Hematopoietic multipotent progenitor cell treated with erythropoietin and hydrocortisone succinate and interleukin-3 and kit ligand, for 6 days (in vitro differentiated cells): ENCODE results near the gene PHF19.

Experiments used
- DNase-seq: peaks from one replicate; pipeline ENCODE4 v3.0.0-alpha.2; 2015

Gene PHF19

DNA sequence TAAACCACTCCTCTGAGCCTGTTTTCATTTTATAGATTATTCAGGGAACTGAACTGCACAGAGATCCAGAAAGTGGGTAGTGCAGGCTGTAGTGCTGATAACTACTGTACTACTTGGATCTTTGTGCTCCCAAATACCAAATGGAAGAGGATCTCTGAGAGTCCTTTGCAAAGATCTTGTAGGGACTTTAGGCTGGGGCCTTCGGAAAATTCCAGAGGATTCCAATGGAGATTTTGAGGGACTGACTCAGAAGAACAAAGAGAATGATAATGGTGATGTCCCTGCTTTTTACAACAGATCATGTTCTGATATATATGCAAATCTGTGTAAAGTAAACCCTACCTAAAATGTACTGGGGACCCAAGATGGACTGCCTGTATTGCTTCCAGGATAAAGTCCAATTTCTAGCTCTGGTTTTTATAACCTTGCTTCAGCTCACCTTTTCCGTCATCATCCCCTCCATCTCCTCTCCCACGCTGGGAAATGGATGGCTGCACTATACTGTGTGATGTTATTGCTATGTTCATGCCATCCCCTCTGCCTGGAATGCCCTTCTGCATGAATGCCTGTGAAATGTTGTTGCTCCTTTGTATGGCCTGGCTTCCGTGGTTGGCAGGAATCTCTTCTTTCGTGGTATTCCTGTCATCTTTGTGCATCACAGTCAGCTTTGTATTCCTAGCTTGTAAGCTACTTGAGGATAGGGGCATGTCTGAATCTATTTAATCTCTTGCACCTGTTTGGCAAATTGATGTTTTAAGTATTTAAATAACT, 24.6 kb downstream of the PHF19 start:
- no peak for DNase-seq

DNA sequence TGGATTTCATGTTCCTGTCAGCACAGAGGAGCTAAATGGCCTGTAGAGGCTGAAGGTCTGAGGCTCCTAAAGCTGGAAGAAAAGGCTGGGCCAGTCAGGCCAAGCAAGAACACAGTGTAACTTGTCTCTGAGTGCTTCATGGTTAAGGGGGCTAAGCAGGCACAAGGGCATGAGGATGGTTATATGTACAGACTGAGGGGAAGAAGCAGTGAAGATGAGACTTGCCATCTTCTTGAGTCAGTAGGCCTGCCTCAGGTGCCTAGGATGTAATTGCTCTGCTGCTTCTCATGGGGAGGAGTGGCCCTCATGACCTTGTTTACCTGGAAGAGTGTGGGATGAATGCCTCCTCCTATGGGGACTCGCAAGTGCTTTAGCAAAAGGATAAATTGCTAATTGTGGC, 25.5 kb downstream of the PHF19 start:
- DNase-seq, result no peak

DNA sequence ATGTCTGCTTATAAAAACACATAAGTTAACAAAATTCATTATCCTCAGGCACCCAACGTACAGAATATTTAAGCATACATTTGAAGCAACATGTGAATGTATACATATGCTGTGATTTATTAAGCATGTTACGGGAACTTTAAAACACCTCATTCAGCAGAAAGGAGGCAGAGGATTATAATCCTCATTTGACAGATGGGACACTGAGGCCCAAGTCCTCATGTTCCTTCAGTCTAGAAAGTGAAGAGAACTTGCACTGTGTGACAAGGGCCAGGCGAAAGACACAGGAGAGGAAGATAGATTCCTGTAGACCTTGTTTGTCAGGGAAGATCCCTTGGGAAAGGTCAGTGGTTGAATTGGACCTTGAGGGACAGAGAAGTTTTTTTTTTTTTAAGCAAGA, 26.7 kb downstream of the PHF19 start:
- DNase-seq, result no peak

DNA sequence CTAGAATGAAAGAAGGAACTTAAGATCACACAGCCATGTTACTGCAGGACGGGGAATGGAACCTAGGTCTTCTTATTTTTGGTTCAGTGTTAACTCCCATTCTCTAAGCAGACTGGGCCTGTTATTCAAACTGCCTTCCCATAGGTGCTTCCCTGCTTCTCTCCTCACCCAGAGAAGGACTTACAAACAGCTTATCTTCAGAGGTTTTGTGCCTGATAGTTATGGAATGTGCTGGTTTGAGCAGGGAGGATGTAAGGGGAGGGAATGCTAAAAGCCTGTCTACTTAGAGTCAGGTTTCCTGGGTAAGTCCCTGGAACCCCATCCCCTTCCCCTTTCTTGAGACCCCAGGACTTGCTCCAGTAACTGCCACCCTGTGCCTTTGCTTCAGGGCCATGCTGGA, 30.1 kb downstream of the PHF19 start:
- no peak for DNase-seq

DNA sequence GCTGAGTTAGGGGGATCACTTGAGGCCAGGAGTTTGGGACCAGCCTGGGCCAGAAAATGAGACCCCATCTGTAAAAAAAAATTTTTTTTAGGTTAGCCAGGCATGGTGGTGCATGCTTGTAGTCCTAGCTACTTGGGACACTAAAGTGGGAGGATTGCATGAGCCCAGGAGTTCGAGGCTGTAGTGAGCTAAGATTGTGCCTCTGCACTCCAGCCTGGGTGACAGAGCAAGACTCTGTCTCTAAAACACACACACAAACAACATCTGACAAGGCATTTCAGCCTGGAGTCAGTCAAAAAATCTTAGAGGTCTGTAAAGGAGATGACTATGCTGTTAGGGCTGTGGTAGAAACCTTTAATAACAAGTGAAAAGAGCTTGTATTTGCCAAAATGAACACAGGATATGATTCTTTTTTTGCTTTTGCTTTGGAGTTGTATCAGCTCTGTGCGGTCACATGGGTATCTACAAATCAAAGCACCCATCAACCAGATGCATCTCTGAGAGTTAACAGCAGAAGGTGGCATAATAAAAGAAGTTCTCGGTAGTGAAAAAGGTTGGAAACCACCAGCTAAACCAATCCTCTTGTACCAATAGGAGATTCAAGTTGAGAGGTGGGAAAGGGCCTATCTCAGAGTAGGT, 30.6 kb downstream of the PHF19 start:
- no peak for DNase-seq

DNA sequence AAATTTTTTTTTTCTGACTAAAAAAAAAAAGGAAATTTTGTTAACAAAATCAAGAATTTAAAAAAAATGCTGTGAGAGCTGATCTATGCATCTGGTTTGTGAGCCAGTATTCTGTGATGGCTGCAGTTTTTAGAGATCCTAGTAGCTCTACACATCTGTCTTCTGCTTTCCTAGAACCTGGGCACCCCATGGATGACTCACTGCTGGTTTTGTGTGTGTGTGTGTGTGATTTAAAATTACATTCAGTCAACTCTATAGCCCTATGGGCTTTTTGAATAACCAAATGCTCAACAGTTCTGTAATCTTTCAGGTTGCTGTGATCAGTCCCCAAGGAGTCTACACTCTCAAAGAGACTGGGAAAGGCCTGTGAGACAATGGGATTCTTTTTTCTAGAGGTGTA, 31.7 kb downstream of the PHF19 start:
- DNase-seq, result no peak

DNA sequence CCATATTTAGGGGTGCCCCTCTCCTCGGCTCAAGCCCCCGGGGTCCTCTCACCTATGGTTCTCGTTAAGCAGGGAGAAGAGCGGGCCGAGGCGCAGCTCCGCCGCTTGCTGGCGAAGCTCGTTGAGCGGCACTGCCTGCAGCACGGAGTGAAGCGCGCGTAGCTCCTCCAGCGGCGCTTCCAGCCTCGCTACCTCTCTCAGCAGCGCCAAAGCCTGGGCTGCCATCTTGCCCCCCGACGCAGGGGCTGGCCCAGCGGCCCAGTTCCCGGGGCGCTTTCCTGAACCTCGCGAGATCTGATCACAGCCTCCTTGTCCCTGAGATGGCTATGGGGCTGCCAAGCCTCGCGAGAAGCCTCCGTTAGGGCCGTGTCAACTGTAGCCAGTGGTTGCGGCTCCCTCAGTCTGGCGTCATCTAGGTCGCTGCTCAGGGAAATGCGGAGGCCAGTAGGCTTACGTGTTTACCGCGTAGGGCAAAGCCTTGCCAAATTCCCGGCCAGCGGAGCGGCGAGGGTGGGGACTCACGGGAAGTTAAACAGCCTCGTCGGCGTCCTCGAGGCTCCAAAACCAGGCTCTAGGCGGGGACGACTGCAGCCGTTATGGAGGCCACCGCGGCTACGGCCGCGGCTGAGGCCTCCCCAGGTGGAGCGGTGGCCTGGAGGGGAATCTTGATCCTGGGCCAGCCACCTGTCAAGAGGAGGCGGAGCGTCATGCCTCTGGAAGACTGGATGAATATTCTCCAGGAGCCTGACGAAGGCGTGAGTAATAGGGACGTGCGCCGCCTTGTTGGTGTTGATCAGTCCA, 34.1 kb downstream of the PHF19 start, which contains the start of gene PSMD5:
Gene PSMD5, minus strand, starts transcription at position 238 of the 801 bp plus-strand sequence. Its CDS starts 13 bp downstream, at position 225.
- DNase-seq, result peak; percentile 99

DNA sequence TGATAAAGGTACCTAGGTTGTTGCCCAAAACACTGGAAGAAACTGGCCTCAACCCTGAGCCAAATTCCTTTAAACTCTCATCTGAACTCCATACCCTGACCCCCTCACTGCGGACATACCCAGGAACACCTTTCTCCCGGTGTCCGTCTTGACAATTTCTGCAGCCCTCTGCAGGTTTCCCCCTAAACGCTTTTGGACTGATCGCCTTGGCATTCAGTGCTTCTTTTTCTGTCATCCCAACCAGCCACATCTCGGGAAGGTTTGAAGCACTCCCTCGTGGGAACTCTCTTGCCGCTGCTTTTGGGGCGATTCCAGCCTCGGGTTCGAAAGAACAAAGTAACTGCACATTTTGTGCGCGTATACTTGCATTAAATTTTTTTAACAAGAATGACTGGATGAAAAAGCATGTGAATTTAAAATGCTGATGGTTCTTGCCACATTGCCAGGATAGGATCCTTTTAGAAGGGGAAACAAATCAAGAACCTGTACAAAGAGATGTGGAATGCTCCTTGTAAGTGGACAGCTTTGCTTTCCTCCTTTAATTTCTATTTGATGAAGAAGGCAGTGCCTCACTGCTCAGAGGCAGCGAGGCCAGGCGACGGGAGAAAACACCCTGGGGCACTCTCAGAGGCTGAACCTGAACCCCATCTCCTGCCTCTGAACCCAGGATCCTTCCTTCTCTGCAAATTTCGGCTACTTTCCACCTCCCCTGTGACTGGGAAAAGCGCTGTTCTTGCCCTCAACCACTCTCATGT, 34.9 kb downstream of the PHF19 start:
- peak; percentile 53 for DNase-seq

DNA sequence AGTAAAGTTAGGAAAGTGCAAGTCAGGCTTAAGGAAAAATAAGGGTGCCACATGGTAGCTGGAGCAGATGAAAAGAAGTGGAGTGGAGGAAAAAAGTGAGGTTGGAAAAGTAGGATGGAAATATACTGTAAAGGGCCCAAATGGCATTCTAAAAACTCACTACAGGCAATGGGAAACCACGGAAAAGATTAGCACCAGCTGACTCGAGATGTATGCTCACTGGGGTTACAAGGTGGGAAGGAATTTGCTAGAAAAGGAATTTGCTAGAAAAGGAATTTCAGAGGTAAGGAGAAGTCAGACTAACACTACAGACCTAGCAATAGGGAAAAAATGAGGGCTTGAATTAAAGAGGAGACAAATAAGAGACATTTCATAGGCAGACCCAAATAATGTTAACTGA, 37.8 kb downstream of the PHF19 start:
- no peak for DNase-seq

DNA sequence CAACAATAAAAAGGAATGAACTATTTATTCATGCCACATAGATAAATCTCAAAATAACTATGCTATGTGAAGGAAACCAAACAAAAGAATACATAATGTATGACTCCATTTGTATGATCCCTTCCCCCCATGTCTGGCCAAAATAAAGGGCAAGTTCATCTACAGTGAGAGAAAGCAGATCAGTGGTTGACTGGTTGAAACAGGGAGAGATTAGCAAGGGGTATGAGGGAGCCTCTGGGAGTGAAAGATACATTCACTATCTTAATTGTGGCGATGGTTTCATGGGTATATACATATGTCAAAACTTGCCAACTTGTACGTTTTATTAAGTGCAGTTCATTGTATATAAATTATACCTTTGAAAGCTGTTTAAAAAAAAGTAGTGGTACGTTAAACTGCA, 39.1 kb downstream of the PHF19 start:
- DNase-seq, result peak; percentile 79

DNA sequence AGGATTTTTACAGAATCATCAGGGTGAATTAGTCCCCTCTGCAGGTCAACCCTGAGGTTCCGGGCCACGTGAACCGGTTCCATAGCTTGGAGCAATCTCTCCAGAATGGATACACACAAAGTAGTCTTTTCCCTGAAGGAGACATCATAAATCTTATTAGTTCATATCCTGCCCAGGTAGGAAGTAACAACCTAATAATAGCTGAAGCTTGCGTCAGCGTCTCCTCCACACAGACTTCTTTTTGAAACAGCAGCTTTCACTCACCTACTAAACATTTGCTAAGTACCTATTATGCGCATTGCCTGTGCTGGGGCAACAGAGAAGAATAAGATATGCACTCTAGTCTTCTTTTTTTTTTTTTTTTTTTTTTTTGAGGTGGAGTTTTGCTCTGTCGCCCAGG, 43.7 kb downstream of the PHF19 start:
- no peak for DNase-seq

DNA sequence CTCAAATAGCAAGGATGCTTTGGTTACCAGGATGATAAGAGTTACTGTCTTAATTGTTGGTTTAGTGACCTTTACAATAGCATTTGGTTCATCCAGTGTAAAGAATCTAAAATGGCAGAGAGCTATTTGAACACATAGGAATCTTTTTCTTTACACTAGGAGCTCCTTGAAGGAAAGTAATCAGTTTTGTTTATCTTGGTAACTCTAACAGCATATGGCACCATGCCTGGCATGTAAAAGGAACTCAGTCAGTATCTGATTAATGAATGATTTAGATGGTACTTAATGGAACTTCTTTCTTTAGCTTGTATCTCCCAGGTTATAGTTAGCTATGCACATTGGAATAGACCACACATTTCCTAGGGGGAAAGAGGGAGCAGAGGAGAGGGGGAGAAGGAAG, 44.2 kb downstream of the PHF19 start:
- DNase-seq, result no peak

DNA sequence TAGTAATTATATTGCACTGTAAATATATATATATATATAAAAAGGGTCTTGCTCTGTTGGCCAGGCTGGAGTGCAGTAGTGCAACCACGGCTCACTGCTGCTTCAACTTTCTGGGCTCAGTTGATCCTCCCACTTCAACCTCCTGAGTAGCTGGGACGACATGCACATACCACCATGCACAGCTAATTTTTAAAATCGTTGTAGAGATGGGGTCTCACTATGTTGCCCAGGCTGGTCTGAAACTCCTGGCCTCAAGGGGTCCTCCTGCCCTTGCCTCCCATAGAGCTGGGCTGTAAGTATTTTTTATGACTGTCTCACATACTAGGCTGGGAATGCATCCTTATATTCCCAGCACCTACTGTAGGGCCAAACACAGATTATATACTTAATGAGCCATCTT, 46.1 kb downstream of the PHF19 start:
- no peak for DNase-seq

DNA sequence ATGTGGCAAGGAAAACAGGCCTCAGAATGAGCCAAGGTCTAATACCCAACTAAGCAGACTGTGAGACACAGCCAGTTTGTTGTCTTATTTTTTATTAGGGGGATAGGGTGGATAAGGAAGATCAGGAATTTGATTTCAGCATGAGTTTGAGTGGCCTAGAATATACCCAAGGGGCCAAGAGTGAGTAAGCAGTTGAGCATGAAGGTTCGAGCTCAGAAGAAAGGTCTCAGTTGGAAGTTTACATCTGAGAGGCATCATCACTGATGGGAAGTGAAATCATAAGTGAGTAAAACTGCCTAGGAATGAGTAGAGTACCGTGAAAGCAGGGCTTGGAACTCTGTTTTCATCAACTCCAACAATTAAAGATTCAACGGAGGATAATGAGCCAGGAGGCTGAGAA, 46.8 kb downstream of the PHF19 start:
- DNase-seq, result no peak

DNA sequence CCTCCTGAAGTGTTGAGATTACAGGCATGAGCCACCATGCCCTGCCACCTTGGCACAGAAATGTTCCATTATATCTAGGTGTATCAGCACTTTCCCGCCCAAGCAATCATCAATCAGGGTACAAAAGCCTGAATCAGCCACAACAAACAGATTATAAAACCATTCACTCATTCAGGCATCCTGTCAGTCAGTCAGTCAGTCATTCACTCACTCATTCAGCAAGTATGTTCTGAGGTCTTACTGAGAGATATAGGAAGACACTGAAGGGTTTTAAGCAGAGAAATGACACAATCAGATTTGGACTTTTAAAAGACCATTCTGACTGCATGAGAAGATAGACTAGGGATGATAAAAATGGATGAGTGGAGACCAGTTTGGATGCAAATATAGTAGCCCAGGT, 47.3 kb downstream of the PHF19 start:
- DNase-seq, result no peak

DNA sequence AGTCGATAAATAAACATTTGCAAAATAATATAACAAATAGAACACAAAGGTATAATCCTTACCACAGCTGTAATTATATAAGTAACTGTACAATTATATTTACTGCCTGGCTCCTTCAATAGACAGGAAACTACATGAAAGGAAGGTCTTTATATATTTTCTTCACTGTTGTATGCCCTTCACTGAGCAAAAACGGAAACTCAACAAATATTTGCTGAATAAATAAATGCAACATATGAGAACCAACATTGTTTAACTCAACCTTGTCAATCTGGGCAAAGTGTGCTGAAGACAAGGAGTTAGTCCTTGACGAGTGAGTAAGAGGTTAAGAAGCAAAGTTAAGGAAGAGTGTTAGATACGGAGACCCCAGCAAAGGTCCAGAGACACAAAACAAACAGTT, 56.9 kb downstream of the PHF19 start:
- DNase-seq, result no peak

DNA sequence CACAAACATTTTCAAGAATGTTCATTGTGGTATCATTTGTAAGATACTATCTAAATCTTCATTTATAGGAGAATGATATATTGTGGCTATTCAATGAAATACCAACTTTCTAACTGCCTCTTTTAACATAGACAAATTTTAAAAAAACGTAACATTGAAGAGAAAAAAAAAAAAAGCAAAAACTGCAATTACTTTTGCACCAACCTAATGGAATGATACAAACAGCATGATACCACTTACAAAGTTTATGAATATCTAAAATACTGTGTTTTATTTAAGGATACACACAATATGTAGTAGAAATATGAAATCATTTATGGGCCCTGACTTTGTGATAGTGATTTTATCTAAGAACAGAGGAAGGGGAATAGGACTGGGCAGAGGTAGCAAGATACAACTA, 58.4 kb downstream of the PHF19 start:
- no peak for DNase-seq

DNA sequence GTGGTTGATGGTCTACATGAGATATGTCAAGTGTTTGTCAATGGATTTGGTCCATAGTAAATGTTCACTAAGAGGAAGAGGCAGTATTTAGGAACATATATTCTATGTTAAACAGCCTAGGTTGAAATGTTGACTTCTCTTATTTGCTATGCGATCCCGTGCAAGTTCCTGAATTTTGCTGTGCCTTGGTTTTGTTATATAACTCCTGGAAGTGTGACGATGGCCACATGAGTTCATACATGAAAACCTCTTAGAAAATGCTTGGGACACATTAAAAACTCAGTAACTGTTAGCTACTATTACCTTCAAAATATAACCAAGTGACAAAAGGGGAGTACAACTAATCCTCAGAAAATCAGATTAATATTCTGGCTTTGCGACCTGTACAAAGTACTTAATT, 61.9 kb downstream of the PHF19 start:
- DNase-seq, result no peak

DNA sequence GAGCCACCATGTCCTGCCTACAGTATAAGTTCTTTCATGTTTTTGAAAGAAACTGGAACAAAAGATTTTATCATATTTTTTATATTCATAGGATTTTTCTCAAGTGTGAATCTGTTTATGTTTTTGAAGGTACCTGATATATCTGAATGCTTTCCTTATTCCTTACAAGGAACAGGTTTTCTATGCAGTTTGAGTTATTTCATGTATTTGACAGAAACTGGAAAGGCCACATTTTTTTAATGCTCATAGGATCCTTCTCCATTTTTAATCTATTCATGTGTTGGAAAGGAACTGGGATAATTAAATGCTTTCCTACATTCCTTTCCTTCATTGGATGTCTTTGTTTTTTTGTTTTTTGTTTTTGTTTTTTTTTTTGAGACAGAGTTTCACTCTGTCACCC, 68.1 kb downstream of the PHF19 start:
- no peak for DNase-seq

DNA sequence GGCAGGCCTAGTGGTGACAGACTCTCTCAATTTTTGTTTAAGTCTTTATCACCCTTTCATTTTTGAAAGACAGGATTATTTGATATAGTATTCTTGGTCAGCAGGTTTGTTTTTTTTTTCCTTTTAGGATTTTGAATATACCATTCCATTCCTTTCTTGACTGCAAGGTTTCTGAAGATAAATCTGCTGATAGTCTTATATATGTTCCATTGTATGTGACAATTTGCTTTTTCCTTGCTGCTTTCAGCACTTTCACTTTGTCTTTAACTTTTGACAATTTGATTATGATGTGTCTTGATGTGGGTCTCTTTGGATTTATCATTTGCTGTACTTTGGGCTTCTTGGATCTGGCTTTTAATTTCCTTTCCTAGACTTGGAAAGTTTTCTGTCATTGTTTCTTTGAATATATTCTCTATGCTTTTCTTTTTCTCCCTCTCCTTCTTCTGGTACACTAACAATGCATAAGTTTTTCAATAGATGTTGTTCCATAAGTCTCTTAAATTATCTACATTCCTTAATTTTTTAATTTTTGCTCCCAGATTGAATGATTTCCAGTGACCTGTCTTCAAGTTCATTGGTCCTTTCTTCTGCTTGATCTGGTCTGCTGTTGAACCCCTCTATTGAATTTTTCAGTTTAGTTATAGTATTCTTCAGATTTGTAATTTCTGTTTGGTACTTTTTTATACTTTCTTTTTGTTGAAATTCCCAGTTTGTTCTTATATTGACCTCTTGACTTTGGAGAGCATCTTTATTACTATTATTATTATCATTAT, 69.2 kb downstream of the PHF19 start:
- DNase-seq, result no peak
